Spleen (tissue), 7 donors: ENCODE data around the gene COBLL1.

ENCODE experiments used
- POLR2A ChIP-seq, 3 donors: fragments of 450-650 bp; IDR thresholded peaks; one replicate each; pipeline ENCODE4 v1.5.1; 2017; ENCODE audit warnings: antibody characterized with exemption in 3 of 3, mild to moderate bottlenecking in 1 of 3
- POLR2AphosphoS5 ChIP-seq, 3 donors: sonication (generic); formaldehyde crosslinking; IDR thresholded peaks; one replicate each; pipeline ENCODE4 v1.5.1; 2017; ENCODE audit warnings: antibody characterized with exemption in 3 of 3
- TF ChIP-seq, protein P1 (sequence below), 11 experiments: fragments of 200-600 bp in 7 of 11; fragments of 450-650 bp in 4 of 11; sonication (generic) in 4 of 11; IDR thresholded peaks in 8 of 11; conservative IDR thresholded peaks in 3 of 11; 1 replicate in 7 of 11; 2 replicates in 4 of 11; pipeline versions ENCODE4 v1.4.0 to v1.8.0; 2016 to 2021; ENCODE audit warnings: antibody characterized with exemption in 11 of 11, inconsistent platforms in 4 of 11, mild to moderate bottlenecking in 1 of 11
- donor health status: DM: no; HTN: no; CAD: no; lungs with moderate emphysema.
- donor health status: DM: no; HTN: no; CAD: no.
- donor health status: DM: no; HTN: no; CAD: no.

DNA sequence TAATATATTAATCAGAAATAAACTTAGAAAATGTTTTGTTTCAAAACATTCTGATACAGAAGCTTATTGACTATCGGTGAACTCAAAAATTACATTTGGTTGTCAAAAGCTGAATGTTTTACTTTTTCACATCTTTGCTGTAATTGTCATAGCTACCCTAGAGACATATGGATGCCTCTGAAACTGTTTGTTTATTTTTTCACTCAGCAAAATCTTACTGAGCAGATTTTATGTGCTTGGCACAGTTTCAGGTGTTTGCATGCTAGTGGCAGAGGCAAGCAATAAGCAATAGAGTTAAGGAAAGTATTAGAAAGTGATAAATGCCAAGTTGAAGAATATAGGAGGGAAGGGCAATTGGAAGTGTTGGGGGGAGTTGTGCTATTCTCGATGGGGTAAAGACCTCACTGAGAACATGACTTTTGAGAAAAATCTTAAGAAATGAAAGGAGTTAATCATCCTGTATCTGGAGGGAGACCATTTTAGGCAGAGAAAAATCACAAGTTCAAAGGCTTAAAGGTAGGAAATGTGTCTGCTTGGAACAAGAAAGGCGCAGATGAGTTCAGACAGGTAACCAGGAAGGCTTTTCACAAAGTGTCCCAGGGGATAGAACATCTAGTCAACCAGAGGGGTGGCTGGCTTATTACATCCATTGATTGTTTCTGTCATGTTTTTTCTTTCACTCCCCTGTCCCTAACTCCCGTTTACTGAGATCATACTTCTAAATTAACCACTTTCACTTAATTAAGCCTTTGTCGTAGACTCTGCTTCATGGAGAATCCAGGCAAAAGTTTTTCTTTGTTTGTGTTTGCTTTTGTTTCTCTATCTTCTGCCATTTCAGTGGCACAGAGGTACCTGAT, 27.2 kb upstream of the COBLL1 start:
- no peak for TF ChIP-seq POLR2AphosphoS5 (IDR thresholded peaks at IDR 0.05)
- TF ChIP-seq, protein P1, sequence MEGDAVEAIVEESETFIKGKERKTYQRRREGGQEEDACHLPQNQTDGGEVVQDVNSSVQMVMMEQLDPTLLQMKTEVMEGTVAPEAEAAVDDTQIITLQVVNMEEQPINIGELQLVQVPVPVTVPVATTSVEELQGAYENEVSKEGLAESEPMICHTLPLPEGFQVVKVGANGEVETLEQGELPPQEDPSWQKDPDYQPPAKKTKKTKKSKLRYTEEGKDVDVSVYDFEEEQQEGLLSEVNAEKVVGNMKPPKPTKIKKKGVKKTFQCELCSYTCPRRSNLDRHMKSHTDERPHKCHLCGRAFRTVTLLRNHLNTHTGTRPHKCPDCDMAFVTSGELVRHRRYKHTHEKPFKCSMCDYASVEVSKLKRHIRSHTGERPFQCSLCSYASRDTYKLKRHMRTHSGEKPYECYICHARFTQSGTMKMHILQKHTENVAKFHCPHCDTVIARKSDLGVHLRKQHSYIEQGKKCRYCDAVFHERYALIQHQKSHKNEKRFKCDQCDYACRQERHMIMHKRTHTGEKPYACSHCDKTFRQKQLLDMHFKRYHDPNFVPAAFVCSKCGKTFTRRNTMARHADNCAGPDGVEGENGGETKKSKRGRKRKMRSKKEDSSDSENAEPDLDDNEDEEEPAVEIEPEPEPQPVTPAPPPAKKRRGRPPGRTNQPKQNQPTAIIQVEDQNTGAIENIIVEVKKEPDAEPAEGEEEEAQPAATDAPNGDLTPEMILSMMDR (IDR thresholded peaks at IDR 0.05 in 8 of 11, conservative IDR thresholded peaks at IDR 0.05 in 3 of 11) = no peak
- TF ChIP-seq POLR2A (IDR thresholded peaks at IDR 0.05) = no peak
